WERI-Rb-1 (cell line): ENCODE data around the gene GPR78.

Source experiments
- DNase-seq: peaks from one replicate; pipeline ENCODE4 v3.0.0-alpha.2; 2020
- H3K27ac ChIP-seq: fragments of 250-450 bp; sonication (Bioruptor Pico); 2 replicates; pipeline ENCODE4 v1.5.1; 2020; ENCODE audit warnings: mild to moderate bottlenecking, moderate library complexity
- H3K27me3 ChIP-seq: fragments of 250-450 bp; sonication (Bioruptor Pico); 2 replicates; pipeline ENCODE4 v1.5.1; 2021; ENCODE audit warnings: mild to moderate bottlenecking, low read depth, moderate library complexity; ENCODE audit not compliant: insufficient read depth, severe bottlenecking
- H3K36me3 ChIP-seq: fragments of 250-450 bp; sonication (Bioruptor Pico); 2 replicates; pipeline ENCODE4 v1.5.1; 2020; ENCODE audit warnings: mild to moderate bottlenecking, moderate library complexity
- H3K4me3 ChIP-seq: 2 replicates; pipeline ENCODE4 v1.5.1; 2011; ENCODE audit warnings: low read depth, mild to moderate bottlenecking, control low read depth, low read length
- H3K9me3 ChIP-seq: fragments of 250-450 bp; sonication (Bioruptor Pico); 2 replicates; pipeline ENCODE4 v1.5.1; 2021; ENCODE audit warnings: mild to moderate bottlenecking, moderate library complexity; ENCODE audit not compliant: severe bottlenecking
- CTCF ChIP-seq: IDR thresholded peaks from 2 replicates; pipeline ENCODE4 v1.5.1; 2011; ENCODE audit warnings: low read depth, mild to moderate bottlenecking, control low read depth, inconsistent platforms, low read length

GPR78 gene

GRCh38 chr4:8536467-8536866 is 43.7 kb upstream of the GPR78 start:
- no peak for DNase-seq
- H3K27ac ChIP-seq: no peak overlapping the region
- H3K4me3 ChIP-seq: no peak overlapping the region
- H3K9me3 ChIP-seq: no peaks in the 10 kb centered on the region
- no peaks in the 10 kb centered on the region for H3K27me3 ChIP-seq
- no peak for TF ChIP-seq CTCF
- H3K36me3 ChIP-seq: no peaks in the 10 kb centered on the region

GRCh38 chr4:8537041-8537461 is 43.1 kb upstream of the GPR78 start:
- DNase-seq: no peak

GRCh38 chr4:8538076-8538702 is 42.0 kb upstream of the GPR78 start:
- Histone ChIP-seq H3K27ac (no peak overlapping the region), H3K27me3 (no peaks in the 10 kb centered on the region), H3K9me3 (no peaks in the 10 kb centered on the region), H3K4me3 (no peak overlapping the region), H3K36me3 (no peaks in the 10 kb centered on the region)
- TF ChIP-seq CTCF: no peak
- DNase-seq: no peak

More at GRCh38 chr4:8537041-8537461, 43.1 kb upstream of the GPR78 start:
- no peaks in the 10 kb centered on the region for H3K36me3 ChIP-seq
- no peak overlapping the region for H3K4me3 ChIP-seq
- H3K27ac ChIP-seq: no peak overlapping the region
- H3K27me3 ChIP-seq: no peaks in the 10 kb centered on the region
- TF ChIP-seq CTCF: no peak
- no peaks in the 10 kb centered on the region for H3K9me3 ChIP-seq

GRCh38 chr4:8538703-8539567 is 41.3 kb upstream of the GPR78 start:
- H3K9me3 ChIP-seq: no peaks in the 10 kb centered on the region
- H3K27ac ChIP-seq: no peak overlapping the region
- no peak for TF ChIP-seq CTCF
- no peaks in the 10 kb centered on the region for H3K36me3 ChIP-seq
- no peak for DNase-seq
- no peaks in the 10 kb centered on the region for H3K27me3 ChIP-seq
- H3K4me3 ChIP-seq: no peak overlapping the region

- TF ChIP-seq CTCF: no peak
- Histone ChIP-seq H3K4me3 (no peak overlapping the region), H3K27ac (no peak overlapping the region), H3K36me3 (no peaks in the 10 kb centered on the region), H3K27me3 (no peaks in the 10 kb centered on the region), H3K9me3 (no peaks in the 10 kb centered on the region)
- DNase-seq: no peak
Measured at GRCh38 chr4:8539661-8540060, 40.5 kb upstream of the GPR78 start.
